Endothelial cell of umbilical vein (primary cell): ENCODE measurements around the gene TBX4.

Experiments used
- CTCF ChIP-seq, 2 donors: IDR thresholded peaks; 1 replicate in 1 of 2; 2 replicates in 1 of 2; pipeline ENCODE4 v1.5.1; 2011; ENCODE audit warnings: low read length in 2 of 2, mild to moderate bottlenecking in 2 of 2, moderate library complexity in 2 of 2, control low read depth in 1 of 2, inconsistent platforms in 1 of 2, low read depth in 1 of 2; ENCODE audit not compliant: insufficient read depth in 1 of 2; ENCODE audit errors: extremely low read depth in 1 of 2
- FOS ChIP-seq: IDR thresholded peaks from 2 replicates; pipeline ENCODE4 v1.6.1; 2011; ENCODE audit warnings: mild to moderate bottlenecking, low read length, moderate library complexity, borderline replicate concordance; ENCODE audit not compliant: insufficient read depth
- MAX ChIP-seq: IDR thresholded peaks from 2 replicates; pipeline ENCODE4 v1.6.1; 2011; ENCODE audit not compliant: insufficient read depth, insufficient read length
- POLR2A ChIP-seq: IDR thresholded peaks from 2 replicates; pipeline ENCODE4 v1.6.1; 2012; ENCODE audit warnings: low read depth, mild to moderate bottlenecking, control low read depth, low read length

- no peak for TF ChIP-seq MAX
- peak in 1 of 2 donors; percentile 17 for TF ChIP-seq CTCF (IDR thresholded peaks at IDR 0.05; ENCODE audit: extremely low read depth in 1 of 2, insufficient read depth in 1 of 2, low read depth in 1 of 2, low read length in 2 of 2)
- TF ChIP-seq FOS: no peak
- no peak for TF ChIP-seq POLR2A
Measured at GRCh38 chr17:61411261-61412142, 40.7 kb upstream of the TBX4 start.
